Uterus (tissue), 4 donors: ENCODE measurements around the gene LHCGR. TPM values are rescaled to one million over a fixed set of nuclear protein-coding genes. Genes with fewer than 3 reads are reported as not detected.
"Not testable (repeated sequence)": the region's sequence is repeated elsewhere in the genome, so short reads cannot be mapped to it uniquely, and the experiment has no call there.

ENCODE experiments used
- DNase-seq, 2 donors: peaks; one replicate each; pipeline ENCODE4 v3.0.0-alpha.2; 2019 to 2020
- H3K27ac ChIP-seq, 2 donors: fragments of 200-600 bp; sonication (generic); 1 replicate in 1 of 2; 2 replicates in 1 of 2; pipeline ENCODE4 v1.5.1; 2016 to 2018
- H3K27me3 ChIP-seq, 2 donors: fragments of 200-600 bp; sonication (generic); one replicate each; pipeline ENCODE4 v1.5.1; 2018 to 2019; ENCODE audit warnings: control low read depth in 1 of 2
- H3K36me3 ChIP-seq, 2 donors: fragments of 200-600 bp; sonication (generic); one replicate each; pipeline ENCODE4 v1.5.1; 2019; ENCODE audit warnings: control low read depth in 1 of 2
- H3K4me1 ChIP-seq, 2 donors: fragments of 200-600 bp; sonication (generic); one replicate each; pipeline ENCODE4 v1.5.1; 2018 to 2019; ENCODE audit warnings: control low read depth in 1 of 2
- H3K4me3 ChIP-seq, 2 donors: fragments of 200-600 bp; sonication (generic); 1 replicate in 1 of 2; 2 replicates in 1 of 2; pipeline ENCODE4 v1.5.1; 2018 to 2019; ENCODE audit warnings: mild to moderate bottlenecking in 1 of 2
- H3K9me3 ChIP-seq, 2 donors: fragments of 200-600 bp; sonication (generic); one replicate each; pipeline ENCODE4 v1.5.1; 2019; ENCODE audit warnings: control low read depth in 1 of 2
- CTCF ChIP-seq, 4 experiments: fragments of 200-600 bp in 2 of 4; fragments of 450-650 bp in 2 of 4; sonication (generic) in 2 of 4; IDR thresholded peaks; one replicate each; pipeline ENCODE4 v1.5.1; 2016 to 2019; ENCODE audit warnings: antibody characterized with exemption in 4 of 4, mild to moderate bottlenecking in 2 of 4, moderate library complexity in 1 of 4
- POLR2A ChIP-seq, 2 donors: fragments of 450-650 bp; IDR thresholded peaks; one replicate each; pipeline ENCODE4 v1.6.1; 2016; ENCODE audit warnings: antibody characterized with exemption in 2 of 2, mild to moderate bottlenecking in 1 of 2, moderate library complexity in 1 of 2
- intact Hi-C: fragments of 100-400 bp; cut with DNase I; formaldehyde crosslinking; loops from one replicate; pipeline ENCODE4 v1.15.1; 2023; ENCODE audit warnings: low total_unique reads
- total RNA-seq, 4 donors: library from RNA; depleted of rRNA in 3 of 4; stranded (reverse); fragments of >200 nt in 3 of 4; gene quantifications; one replicate each; pipeline versions ENCODE4 v1.1.0 to v1.2.4, GENCODE V29; 2014 to 2023
- donor health status: DM: yes; HTN: yes; CAD: no.

Gene LHCGR
- total RNA-seq, 4 donors from 2014 or later = 0.48 TPM; not detected in 3

- no peaks in the 10 kb centered on the region for H3K9me3 ChIP-seq
- no peaks in the 10 kb centered on the region for H3K27me3 ChIP-seq
- no peaks in the 10 kb centered on the region for H3K4me1 ChIP-seq
- intact Hi-C loops = no loop called here
- DNase-seq = no peak
- H3K36me3 ChIP-seq = no peaks in the 10 kb centered on the region
- H3K27ac ChIP-seq = no peak overlapping the region
- TF ChIP-seq POLR2A (IDR thresholded peaks at IDR 0.05) (no peak), CTCF (IDR thresholded peaks at IDR 0.05) (no peak)
- H3K4me3 ChIP-seq = no peak overlapping the region
Measured at GRCh38 chr2:48749291-48750127, 6.0 kb downstream of the LHCGR start.

- H3K27ac ChIP-seq = no peak overlapping the region
- no peak for DNase-seq
- H3K27me3 ChIP-seq = no peaks in the 10 kb centered on the region
- intact Hi-C loops = no loop called here
- no peaks in the 10 kb centered on the region for H3K9me3 ChIP-seq
- no peaks in the 10 kb centered on the region for H3K4me1 ChIP-seq
- TF ChIP-seq CTCF (IDR thresholded peaks at IDR 0.05) (no peak), POLR2A (IDR thresholded peaks at IDR 0.05) (no peak)
- H3K36me3 ChIP-seq = no peaks in the 10 kb centered on the region
- no peak overlapping the region for H3K4me3 ChIP-seq
Measured at GRCh38 chr2:48747319-48747718, 8.2 kb downstream of the LHCGR start.

GRCh38 chr2:48739236-48739635 lies 16.3 kb downstream of the LHCGR start:
- H3K4me3 ChIP-seq, H3K9me3 ChIP-seq, DNase-seq, H3K4me1 ChIP-seq, H3K27me3 ChIP-seq, H3K27ac ChIP-seq, intact Hi-C loops, H3K36me3 ChIP-seq: not testable (repeated sequence)

DNA sequence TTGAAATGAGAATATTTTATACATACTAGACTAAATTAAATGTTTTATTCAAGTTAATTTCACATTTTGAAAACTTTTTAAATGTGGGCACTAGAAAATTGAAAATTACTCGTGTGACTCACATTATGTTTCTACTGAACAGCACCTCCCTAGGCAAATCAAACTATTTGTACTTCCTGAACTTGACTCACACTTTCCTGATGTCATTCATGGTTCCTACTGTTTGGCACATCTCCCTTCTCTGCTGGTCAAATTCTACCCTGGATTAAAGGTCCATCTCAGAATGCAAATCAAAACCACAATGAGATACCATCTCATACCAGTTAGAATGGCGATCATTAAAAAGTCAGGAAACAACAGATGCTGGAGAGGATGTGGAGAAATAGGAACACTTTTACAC lies 16.7 kb downstream of the LHCGR start:
- H3K36me3 ChIP-seq = no peaks in the 10 kb centered on the region
- intact Hi-C loops = no loop called here
- H3K9me3 ChIP-seq = no peaks in the 10 kb centered on the region
- H3K27me3 ChIP-seq = no peaks in the 10 kb centered on the region
- no peak overlapping the region for H3K27ac ChIP-seq
- H3K4me3 ChIP-seq = no peak overlapping the region
- H3K4me1 ChIP-seq = no peaks in the 10 kb centered on the region
- no peak for DNase-seq
- TF ChIP-seq POLR2A (IDR thresholded peaks at IDR 0.05) (no peak), CTCF (IDR thresholded peaks at IDR 0.05) (no peak)

GRCh38 chr2:48736251-48736650 lies 19.3 kb downstream of the LHCGR start:
- TF ChIP-seq POLR2A (IDR thresholded peaks at IDR 0.05) = no peak
- no peak for TF ChIP-seq CTCF (IDR thresholded peaks at IDR 0.05)
- H3K27ac ChIP-seq = no peak overlapping the region
- H3K27me3 ChIP-seq = no peaks in the 10 kb centered on the region
- DNase-seq = no peak
- H3K36me3 ChIP-seq = no peaks in the 10 kb centered on the region
- no peaks in the 10 kb centered on the region for H3K4me1 ChIP-seq
- intact Hi-C loops = no loop called here
- no peak overlapping the region for H3K4me3 ChIP-seq
- no peaks in the 10 kb centered on the region for H3K9me3 ChIP-seq
